ENCODE measurements around the gene PTPRH. TPM values are rescaled to one million over a fixed set of nuclear protein-coding genes. Genes with fewer than 3 reads are reported as not detected.

Gene PTPRH
- total RNA-seq, 1 experiment from 2014 or later = 0.17 TPM

DNA sequence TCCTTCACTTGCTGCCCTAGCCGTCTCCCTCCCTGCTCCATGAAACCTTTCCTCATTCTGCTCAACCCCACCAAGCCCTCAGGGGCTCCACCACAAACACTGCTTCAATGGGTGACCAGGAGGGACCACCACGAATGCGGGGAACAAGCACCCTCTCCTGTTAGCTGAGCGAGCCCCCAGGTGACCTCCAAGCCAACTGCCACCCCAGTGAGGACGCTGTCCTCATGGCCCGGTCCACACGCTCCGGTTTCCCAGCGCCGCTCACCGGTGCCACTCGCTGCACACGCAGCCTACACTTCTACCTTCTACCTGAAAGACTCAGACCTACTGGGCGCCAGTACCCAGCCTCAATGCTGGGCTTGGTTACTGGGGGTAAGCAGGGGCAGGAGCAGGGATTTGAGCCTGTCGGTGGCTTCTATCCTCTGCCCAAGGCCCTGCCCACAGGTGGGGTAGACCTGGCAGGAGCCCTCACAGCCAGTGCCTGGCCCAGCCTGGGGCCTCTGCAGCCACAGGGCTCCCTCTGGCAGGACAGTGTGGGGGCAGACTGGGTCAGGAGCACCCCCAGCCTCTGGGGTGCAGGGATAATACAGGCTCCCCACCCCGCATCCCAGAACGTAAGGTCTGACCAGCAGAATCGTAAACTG is 20.0 kb upstream of the PTPRH start:
- DNase-seq (ENCODE audit: low spot score) = no peak
- TF ChIP-seq, protein P1, sequence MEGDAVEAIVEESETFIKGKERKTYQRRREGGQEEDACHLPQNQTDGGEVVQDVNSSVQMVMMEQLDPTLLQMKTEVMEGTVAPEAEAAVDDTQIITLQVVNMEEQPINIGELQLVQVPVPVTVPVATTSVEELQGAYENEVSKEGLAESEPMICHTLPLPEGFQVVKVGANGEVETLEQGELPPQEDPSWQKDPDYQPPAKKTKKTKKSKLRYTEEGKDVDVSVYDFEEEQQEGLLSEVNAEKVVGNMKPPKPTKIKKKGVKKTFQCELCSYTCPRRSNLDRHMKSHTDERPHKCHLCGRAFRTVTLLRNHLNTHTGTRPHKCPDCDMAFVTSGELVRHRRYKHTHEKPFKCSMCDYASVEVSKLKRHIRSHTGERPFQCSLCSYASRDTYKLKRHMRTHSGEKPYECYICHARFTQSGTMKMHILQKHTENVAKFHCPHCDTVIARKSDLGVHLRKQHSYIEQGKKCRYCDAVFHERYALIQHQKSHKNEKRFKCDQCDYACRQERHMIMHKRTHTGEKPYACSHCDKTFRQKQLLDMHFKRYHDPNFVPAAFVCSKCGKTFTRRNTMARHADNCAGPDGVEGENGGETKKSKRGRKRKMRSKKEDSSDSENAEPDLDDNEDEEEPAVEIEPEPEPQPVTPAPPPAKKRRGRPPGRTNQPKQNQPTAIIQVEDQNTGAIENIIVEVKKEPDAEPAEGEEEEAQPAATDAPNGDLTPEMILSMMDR (conservative IDR thresholded peaks at IDR 0.05; ENCODE audit: low read depth, low read length) = no peak
- no peak for TF ChIP-seq EZH2 (IDR thresholded peaks at IDR 0.05; ENCODE audit: borderline replicate concordance, low read depth, low read length, poor library complexity, severe bottlenecking)
- Histone ChIP-seq H3K4me1 (ENCODE audit: insufficient read depth, low read length, poor library complexity, severe bottlenecking) (no peaks in the 10 kb centered on the region), H3K27ac (ENCODE audit: low read depth, low read length, poor library complexity, severe bottlenecking) (no peak overlapping the region), H3K27me3 (replicated peaks; ENCODE audit: insufficient read depth, low read depth, low read length, poor library complexity) (no peaks in the 10 kb centered on the region), H3K4me3 (ENCODE audit: low read depth, low read length, poor library complexity, severe bottlenecking) (no peak overlapping the region), H3K9me3 (ENCODE audit: low read depth, low read length, poor library complexity, severe bottlenecking) (no peaks in the 10 kb centered on the region), H3K36me3 (ENCODE audit: insufficient read depth, low read length, poor library complexity, severe bottlenecking) (peaks cover 31% of the 10 kb centered on the region)
- ChIA-PET POLR2A (ENCODE audit: low non-redundant PET) (no interaction called here), CTCF (no interaction called here)
- no TSS peak for BruUV-seq (replicated peaks)
- intact Hi-C loops (cut with micrococcal nuclease; ENCODE audit: unreplicated experiment) = no loop called here

DNA sequence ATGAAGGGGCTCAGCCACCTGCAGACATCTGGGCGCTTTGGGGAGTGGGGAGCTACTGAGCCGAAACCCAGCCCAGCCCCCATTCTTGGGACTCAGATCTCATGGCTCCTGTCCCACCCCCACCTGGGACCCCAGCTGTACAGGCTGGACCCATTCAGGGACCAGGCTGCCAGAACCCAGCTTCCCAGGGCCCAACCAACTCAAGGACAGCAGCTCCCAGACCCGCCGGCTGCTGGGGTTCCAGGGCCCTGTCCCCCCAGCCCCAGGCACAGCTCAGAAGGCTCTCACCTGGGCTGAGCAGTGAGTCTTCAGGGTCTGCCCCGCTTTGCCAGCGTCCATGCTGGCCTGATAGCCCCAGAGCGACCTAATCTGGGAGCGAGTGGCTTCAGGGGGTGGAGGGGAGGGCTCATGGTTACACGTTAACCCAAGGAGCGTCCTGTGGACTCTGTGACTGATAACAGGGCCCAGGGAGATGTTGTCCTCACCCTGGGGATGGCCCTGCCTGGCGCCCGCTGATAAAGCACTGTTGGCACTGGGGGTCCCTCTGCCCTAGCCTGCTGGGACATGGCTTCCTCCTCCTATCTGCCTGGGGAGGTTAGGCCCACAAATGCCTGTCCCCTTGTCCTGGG is 19.2 kb upstream of the PTPRH start, which contains the start of gene TMEM86B:
TSS of gene TMEM86B (minus strand) at position 361 of the 629 bp plus-strand sequence. CDS start at position 339, 22 bp downstream.
- H3K9me3 ChIP-seq (ENCODE audit: low read depth, low read length, poor library complexity, severe bottlenecking) = no peaks in the 10 kb centered on the region
- POLR2A ChIA-PET (ENCODE audit: low non-redundant PET) = no interaction called here
- no peaks in the 10 kb centered on the region for H3K4me1 ChIP-seq (ENCODE audit: insufficient read depth, low read length, poor library complexity, severe bottlenecking)
- H3K27me3 ChIP-seq (replicated peaks; ENCODE audit: insufficient read depth, low read depth, low read length, poor library complexity) = no peaks in the 10 kb centered on the region
- no peak for TF ChIP-seq EZH2 (IDR thresholded peaks at IDR 0.05; ENCODE audit: borderline replicate concordance, low read depth, low read length, poor library complexity, severe bottlenecking)
- intact Hi-C loops (cut with micrococcal nuclease; ENCODE audit: unreplicated experiment) = no loop called here
- no peak within 1 kb of the TSS for H3K4me3 ChIP-seq (ENCODE audit: low read depth, low read length, poor library complexity, severe bottlenecking)
- CTCF ChIA-PET = no interaction called here
- DNase-seq (ENCODE audit: low spot score) = no peak
- BruUV-seq (replicated peaks) = no TSS peak
- no peak within 1 kb of the TSS for H3K27ac ChIP-seq (ENCODE audit: low read depth, low read length, poor library complexity, severe bottlenecking)
- peaks cover 26% of the 10 kb centered on the region for H3K36me3 ChIP-seq (ENCODE audit: insufficient read depth, low read length, poor library complexity, severe bottlenecking)

DNA sequence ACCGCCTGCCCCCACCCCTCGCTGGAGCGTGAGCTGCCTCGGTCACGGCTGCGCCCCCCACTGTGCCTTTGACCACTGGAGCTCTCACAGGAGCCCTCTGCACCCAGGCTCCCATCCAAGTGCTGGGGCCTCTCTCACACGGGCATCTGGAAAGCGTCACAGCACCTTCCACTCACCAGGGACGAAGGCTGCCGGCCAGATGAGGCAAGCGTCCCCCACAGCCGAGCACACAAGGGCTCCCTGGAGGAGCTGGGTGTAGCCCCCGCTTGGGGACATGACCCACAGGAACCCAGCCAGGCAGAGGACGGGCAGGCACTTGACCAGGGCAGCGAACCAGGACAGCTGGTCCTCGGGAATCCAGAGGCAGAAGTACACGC is 18.7 kb upstream of the PTPRH start:
- Histone ChIP-seq H3K9me3 (ENCODE audit: low read depth, low read length, poor library complexity, severe bottlenecking) (no peaks in the 10 kb centered on the region), H3K27me3 (replicated peaks; ENCODE audit: insufficient read depth, low read depth, low read length, poor library complexity) (no peaks in the 10 kb centered on the region), H3K4me3 (ENCODE audit: low read depth, low read length, poor library complexity, severe bottlenecking) (no peak overlapping the region), H3K36me3 (ENCODE audit: insufficient read depth, low read length, poor library complexity, severe bottlenecking) (peaks cover 22% of the 10 kb centered on the region), H3K27ac (ENCODE audit: low read depth, low read length, poor library complexity, severe bottlenecking) (no peak overlapping the region), H3K4me1 (ENCODE audit: insufficient read depth, low read length, poor library complexity, severe bottlenecking) (no peaks in the 10 kb centered on the region)
- no TSS peak for BruUV-seq (replicated peaks)
- TF ChIP-seq EZH2 (IDR thresholded peaks at IDR 0.05; ENCODE audit: borderline replicate concordance, low read depth, low read length, poor library complexity, severe bottlenecking) = no peak
- TF ChIP-seq, protein P1 (conservative IDR thresholded peaks at IDR 0.05; ENCODE audit: low read depth, low read length) = no peak
- ChIA-PET CTCF (no interaction called here), POLR2A (ENCODE audit: low non-redundant PET) (no interaction called here)
- DNase-seq (ENCODE audit: low spot score) = no peak
- intact Hi-C loops (cut with micrococcal nuclease; ENCODE audit: unreplicated experiment) = no loop called here

Data from A673 (cell line).